Right lobe of liver (tissue), 4 donors: ENCODE measurements around the gene GLRX5.

Source experiments
- CTCF ChIP-seq, 4 donors: fragments of 200-600 bp in 3 of 4; fragments of 450-650 bp in 1 of 4; IDR thresholded peaks; one replicate each; pipeline versions ENCODE4 v1.5.1 to v1.8.0; 2016 to 2022; ENCODE audit warnings: antibody characterized with exemption in 4 of 4, mild to moderate bottlenecking in 2 of 4
- POLR2A ChIP-seq: fragments of 450-650 bp; IDR thresholded peaks from one replicate; pipeline ENCODE4 v1.6.1; 2017; ENCODE audit warnings: antibody characterized with exemption, mild to moderate bottlenecking
- donor health status: DM: no; HTN: no; CAD: no.
- donor health status: DM: no; HTN: no; CAD: no.
- donor health status: DM: no; HTN: yes; CAD: no.

- TF ChIP-seq CTCF (IDR thresholded peaks at IDR 0.05) (no peak), POLR2A (no peak)
Observed at GRCh38 chr14:95499354-95499750, 35.5 kb upstream of the GLRX5 start.
